A673 (cell line): Measurements from ENCODE around the gene MYL3.

Source experiments
- EZH2 ChIP-seq: fragments of 200-600 bp; sonication (generic); IDR thresholded peaks from 2 replicates; pipeline ENCODE4 v1.6.1; 2017; ENCODE audit warnings: borderline replicate concordance, low read depth, mild to moderate bottlenecking, mixed read lengths, antibody characterized with exemption, low read length; ENCODE audit not compliant: poor library complexity, severe bottlenecking
- TF ChIP-seq, protein P1 (sequence below): fragments of 300-800, 200-600 bp; sonication (generic); conservative IDR thresholded peaks from 2 replicates; pipeline ENCODE4 v1.5.1; 2017; ENCODE audit warnings: low read depth, mild to moderate bottlenecking, antibody characterized with exemption, low read length, moderate library complexity, mixed read lengths

GRCh38 chr3:46891132-46891531, 27.9 kb upstream of the MYL3 start:
- TF ChIP-seq, protein P1, sequence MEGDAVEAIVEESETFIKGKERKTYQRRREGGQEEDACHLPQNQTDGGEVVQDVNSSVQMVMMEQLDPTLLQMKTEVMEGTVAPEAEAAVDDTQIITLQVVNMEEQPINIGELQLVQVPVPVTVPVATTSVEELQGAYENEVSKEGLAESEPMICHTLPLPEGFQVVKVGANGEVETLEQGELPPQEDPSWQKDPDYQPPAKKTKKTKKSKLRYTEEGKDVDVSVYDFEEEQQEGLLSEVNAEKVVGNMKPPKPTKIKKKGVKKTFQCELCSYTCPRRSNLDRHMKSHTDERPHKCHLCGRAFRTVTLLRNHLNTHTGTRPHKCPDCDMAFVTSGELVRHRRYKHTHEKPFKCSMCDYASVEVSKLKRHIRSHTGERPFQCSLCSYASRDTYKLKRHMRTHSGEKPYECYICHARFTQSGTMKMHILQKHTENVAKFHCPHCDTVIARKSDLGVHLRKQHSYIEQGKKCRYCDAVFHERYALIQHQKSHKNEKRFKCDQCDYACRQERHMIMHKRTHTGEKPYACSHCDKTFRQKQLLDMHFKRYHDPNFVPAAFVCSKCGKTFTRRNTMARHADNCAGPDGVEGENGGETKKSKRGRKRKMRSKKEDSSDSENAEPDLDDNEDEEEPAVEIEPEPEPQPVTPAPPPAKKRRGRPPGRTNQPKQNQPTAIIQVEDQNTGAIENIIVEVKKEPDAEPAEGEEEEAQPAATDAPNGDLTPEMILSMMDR = no peak
- TF ChIP-seq EZH2 = no peak
